IMR-90 (cell line): ENCODE data around the gene AGBL1. TPM values are rescaled to one million over a fixed set of nuclear protein-coding genes. Genes with fewer than 3 reads are reported as not detected.

Experiments
- ATAC-seq: fragments of 200-7000 bp; cut with Tn5 transposase; 2 replicates; pipeline ENCODE4 v1.9.1; 2020; ENCODE audit warnings: low read depth, mild to moderate bottlenecking, moderate library complexity
- BruUV-seq: library from RNA; stranded (reverse); fragments of 400-500 nt; replicated peaks from 2 replicates; lab custom pipeline; 2021; lab: Mats Ljungman, UMichigan
- CTCF ChIA-PET: fragments of 300-600 bp; formaldehyde crosslinking; extraction: SDS; loops from one replicate; lab custom pipeline; 2021; ENCODE audit warnings: antibody characterized with exemption; lab: Yijun Ruan, JAX
- POLR2A ChIA-PET: fragments of 300-600 bp; sonication (Branson Sonifier 250); formaldehyde crosslinking; loops from one replicate; lab custom pipeline; 2022; ENCODE audit warnings: antibody characterized with exemption; ENCODE audit not compliant: unreplicated experiment; lab: Charles Lee
- DNase-seq: peaks from one replicate; pipeline ENCODE4 v3.0.0; 2013
- H2AFZ ChIP-seq: replicated peaks from 2 replicates; pipeline ENCODE3; 2013; ENCODE audit warnings: low read length, mild to moderate bottlenecking; ENCODE audit not compliant: poor library complexity
- H2AK5ac ChIP-seq: 2 replicates; pipeline ENCODE4 v1.6.1; 2013; ENCODE audit warnings: low read depth, low read length, inconsistent platforms
- H2AK9ac ChIP-seq: replicated peaks from 2 replicates; pipeline ENCODE3; 2013; ENCODE audit warnings: mild to moderate bottlenecking, low read depth, low read length, moderate library complexity; ENCODE audit not compliant: poor library complexity
- H2BK120ac ChIP-seq: 2 replicates; pipeline ENCODE4 v1.6.1; 2013; ENCODE audit warnings: low read depth, low read length, inconsistent platforms
- H2BK15ac ChIP-seq: 3 replicates; pipeline ENCODE4 v1.6.1; 2013; ENCODE audit warnings: low read depth, low read length, inconsistent platforms
- H2BK20ac ChIP-seq: 2 replicates; pipeline ENCODE4 v1.6.1; 2013; ENCODE audit warnings: low read depth, mild to moderate bottlenecking, inconsistent platforms, low read length, moderate library complexity
- H2BK5ac ChIP-seq: 2 replicates; pipeline ENCODE4 v1.6.1; 2013; ENCODE audit warnings: mild to moderate bottlenecking, low read depth, low read length, inconsistent platforms; ENCODE audit not compliant: poor library complexity, severe bottlenecking
- H3K14ac ChIP-seq: replicated peaks from 2 replicates; pipeline ENCODE4 v1.6.1; 2013; ENCODE audit warnings: low read depth, low read length, inconsistent platforms
- H3K18ac ChIP-seq: 2 replicates; pipeline ENCODE4 v1.6.1; 2013; ENCODE audit warnings: low read depth, low read length, control low read depth
- H3K23ac ChIP-seq: 2 replicates; pipeline ENCODE4 v1.6.1; 2013; ENCODE audit warnings: low read depth, low read length, inconsistent platforms
- H3K27ac ChIP-seq: 2 replicates; pipeline ENCODE4 v1.5.1; 2013; ENCODE audit warnings: mild to moderate bottlenecking, control low read depth, low read length; ENCODE audit not compliant: insufficient read depth
- H3K27me3 ChIP-seq: 2 replicates; pipeline ENCODE4 v1.6.1; 2013; ENCODE audit warnings: low read length; ENCODE audit not compliant: control insufficient read depth, insufficient read depth
- H3K36me3 ChIP-seq: 2 replicates; pipeline ENCODE4 v1.6.1; 2013; ENCODE audit warnings: low read length, mixed read lengths; ENCODE audit not compliant: control insufficient read depth, insufficient read depth
- H3K4ac ChIP-seq: 2 replicates; pipeline ENCODE4 v1.6.1; 2013; ENCODE audit warnings: low read depth, low read length, inconsistent platforms
- H3K4me1 ChIP-seq: 2 replicates; pipeline ENCODE4 v1.6.1; 2013; ENCODE audit warnings: low read length, mixed read lengths; ENCODE audit not compliant: control insufficient read depth, insufficient read depth
- H3K4me2 ChIP-seq: 2 replicates; pipeline ENCODE4 v1.6.1; 2013; ENCODE audit warnings: low read depth, mild to moderate bottlenecking, control low read depth, low read length, moderate library complexity
- H3K4me3 ChIP-seq: 2 replicates; pipeline ENCODE4 v1.5.1; 2013; ENCODE audit warnings: low read depth, mild to moderate bottlenecking, control low read depth, low read length, moderate library complexity; ENCODE audit not compliant: insufficient read depth
- H3K56ac ChIP-seq: 2 replicates; pipeline ENCODE4 v1.6.1; 2013; ENCODE audit warnings: low read length, inconsistent platforms; ENCODE audit not compliant: insufficient read depth; ENCODE audit errors: extremely low read depth
- H3K79me1 ChIP-seq, 2 experiments: 2 replicates each; pipeline ENCODE4 v1.6.1; 2013; ENCODE audit warnings: low read length in 2 of 2, inconsistent platforms in 1 of 2, low read depth in 1 of 2
- H3K9ac ChIP-seq: 2 replicates; pipeline ENCODE4 v1.6.1; 2013; ENCODE audit warnings: low read depth, low read length, control low read depth
- H3K9me1 ChIP-seq: 2 replicates; pipeline ENCODE4 v1.6.1; 2013; ENCODE audit warnings: low read length, inconsistent platforms; ENCODE audit not compliant: insufficient read depth
- H3K9me3 ChIP-seq: 2 replicates; pipeline ENCODE4 v1.6.1; 2013; ENCODE audit warnings: low read length; ENCODE audit not compliant: control insufficient read depth, insufficient read depth
- H4K20me1 ChIP-seq: 2 replicates; pipeline ENCODE4 v1.6.1; 2013; ENCODE audit warnings: low read length, inconsistent platforms; ENCODE audit not compliant: insufficient read depth
- H4K5ac ChIP-seq: 2 replicates; pipeline ENCODE4 v1.6.1; 2013; ENCODE audit warnings: mild to moderate bottlenecking, low read depth, low read length, control low read depth
- H4K8ac ChIP-seq, 2 experiments: 2 replicates each; pipeline ENCODE4 v1.6.1; 2013; ENCODE audit warnings: low read depth in 2 of 2, low read length in 2 of 2, control low read depth in 1 of 2, inconsistent platforms in 1 of 2
- H4K91ac ChIP-seq: 2 replicates; pipeline ENCODE4 v1.6.1; 2013; ENCODE audit warnings: low read depth, low read length, inconsistent platforms; ENCODE audit not compliant: insufficient read depth
- CEBPB ChIP-seq: IDR thresholded peaks from 2 replicates; pipeline ENCODE4 v1.6.1; 2012; ENCODE audit warnings: low read depth, low read length, improper control_type of control experiment
- MXI1 ChIP-seq: IDR thresholded peaks from 2 replicates; pipeline ENCODE4 v1.6.1; 2012; ENCODE audit warnings: low read depth, mild to moderate bottlenecking, low read length, moderate library complexity, borderline replicate concordance
- RAD21 ChIP-seq: IDR thresholded peaks from 2 replicates; pipeline ENCODE4 v1.6.1; 2012; ENCODE audit warnings: low read length, improper control_type of control experiment
- RFX5 ChIP-seq: IDR thresholded peaks from 2 replicates; pipeline ENCODE4 v1.8.0; 2012; ENCODE audit warnings: low read depth, mild to moderate bottlenecking, low read length, moderate library complexity
- WGBS, 2 experiments: methylation state at CpG; one replicate each; pipeline versions ENCODE4 v1.1.5 to v1.1.7; 2013; ENCODE audit warnings: missing lambda C conversion rate in 2 of 2; ENCODE audit not compliant: insufficient read length in 1 of 2; ENCODE audit errors: extremely low coverage in 2 of 2; 5-methylcytosine and 5-hydroxymethylcytosine counted together
- dilution Hi-C: fragments of 300-500 bp; cut with HindIII; formaldehyde crosslinking; loops from one replicate; pipeline ENCODE4 v1.14.3; 2018; ENCODE audit warnings: low sequenced_read_pairs; ENCODE audit not compliant: unreplicated experiment
- in situ Hi-C: fragments of 300-500 bp; cut with MboI; formaldehyde crosslinking; loops from 3 replicates; pipeline ENCODE4 v1.14.3; 2019; ENCODE audit warnings: low sequenced_read_pairs, inconsistent platforms, mixed read lengths
- intact Hi-C: fragments of 100-400 bp; cut with micrococcal nuclease; formaldehyde crosslinking; loops from 2 replicates; pipeline ENCODE4 v1.10.0; 2022
- polyA plus RNA-seq, 3 experiments: library from polyadenylated mRNA; depleted of rRNA; stranded (reverse); fragments of >200 nt; gene quantifications; 2 replicates each; pipeline ENCODE4 v1.2.3, GENCODE V29; 2012; ENCODE audit warnings: low replicate concordance in 1 of 3
- total RNA-seq: library from RNA; depleted of rRNA; stranded (reverse); fragments of >200 nt; gene quantifications from 2 replicates; pipeline ENCODE4 v1.2.3, GENCODE V29; 2012
- TF ChIP-seq, protein P1 (sequence below): conservative IDR thresholded peaks from 2 replicates; pipeline ENCODE4 v1.5.1; 2012; ENCODE audit warnings: mild to moderate bottlenecking, low read depth, low read length, improper control_type of control experiment

AGBL1 gene
- total and polyA plus RNA-seq, 2 of the 4 experiments (the other 2 are of a cell fraction): not detected

DNA sequence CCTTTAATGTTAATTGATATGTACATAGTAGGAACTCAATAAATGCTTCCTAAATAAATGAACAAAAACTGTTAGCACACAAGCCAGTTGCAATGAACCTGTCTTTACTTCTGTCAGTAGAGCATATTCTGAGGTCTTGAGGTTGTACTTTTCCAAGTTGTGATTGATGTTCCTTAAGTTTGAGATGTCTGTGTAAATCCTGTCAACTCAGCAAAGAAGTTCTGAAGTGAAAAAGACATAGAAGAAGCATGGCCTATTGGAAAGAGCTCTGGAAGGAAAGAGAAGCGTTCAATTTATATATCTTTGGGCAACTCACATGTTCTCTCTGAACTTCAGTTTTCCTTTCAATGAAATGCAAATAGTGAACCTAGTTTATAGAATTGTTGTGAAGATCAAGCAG is 269.9 kb downstream of the AGBL1 start:
- Histone ChIP-seq H3K4me2 (no peak overlapping the region), H3K18ac (no peak overlapping the region), H3K9me1 (no peaks in the 10 kb centered on the region), H3K4me3 (no peak overlapping the region), H3K79me1 (no peaks in the 10 kb centered on the region), H2BK20ac (no peak overlapping the region), H2BK15ac (no peak overlapping the region), H3K9me3 (peaks cover 7% of the 10 kb centered on the region; the same call in 1 of the 2 replicates), H2BK120ac (no peak overlapping the region), H3K27me3 (no peaks in the 10 kb centered on the region), H3K4ac (no peak overlapping the region), H4K91ac (no peak overlapping the region), H3K56ac (no peak overlapping the region), H3K14ac (no peak overlapping the region), H3K9ac (no peak overlapping the region), H3K23ac (no peak overlapping the region), H3K36me3 (no peaks in the 10 kb centered on the region), H4K20me1 (no peaks in the 10 kb centered on the region), H3K4me1 (no peaks in the 10 kb centered on the region), H4K8ac (no peak overlapping the region), H2AK9ac (no peak overlapping the region), H2AFZ (no peak overlapping the region), H2AK5ac (no peak overlapping the region), H4K5ac (no peak overlapping the region), H3K27ac (no peak overlapping the region), H2BK5ac (no peak overlapping the region)
- no peak for ATAC-seq
- no peak for DNase-seq
- dilution Hi-C loops: no loop called here
- in situ Hi-C loops: no loop called here
- WGBS, 2 experiments: no CpG with 5 or more reads among the region's 1 CpG
- ChIA-PET CTCF (interaction anchor here (0.6 kb wide), 1 partner anchor 82 kb away, joined by 4 read pairs; no protein-coding TSS in a partner anchor), POLR2A (no interaction called here)
- BruUV-seq: no TSS peak
- TF ChIP-seq CEBPB (no peak), MXI1 (no peak), RFX5 (no peak), RAD21 (no peak)
- TF ChIP-seq, protein P1, sequence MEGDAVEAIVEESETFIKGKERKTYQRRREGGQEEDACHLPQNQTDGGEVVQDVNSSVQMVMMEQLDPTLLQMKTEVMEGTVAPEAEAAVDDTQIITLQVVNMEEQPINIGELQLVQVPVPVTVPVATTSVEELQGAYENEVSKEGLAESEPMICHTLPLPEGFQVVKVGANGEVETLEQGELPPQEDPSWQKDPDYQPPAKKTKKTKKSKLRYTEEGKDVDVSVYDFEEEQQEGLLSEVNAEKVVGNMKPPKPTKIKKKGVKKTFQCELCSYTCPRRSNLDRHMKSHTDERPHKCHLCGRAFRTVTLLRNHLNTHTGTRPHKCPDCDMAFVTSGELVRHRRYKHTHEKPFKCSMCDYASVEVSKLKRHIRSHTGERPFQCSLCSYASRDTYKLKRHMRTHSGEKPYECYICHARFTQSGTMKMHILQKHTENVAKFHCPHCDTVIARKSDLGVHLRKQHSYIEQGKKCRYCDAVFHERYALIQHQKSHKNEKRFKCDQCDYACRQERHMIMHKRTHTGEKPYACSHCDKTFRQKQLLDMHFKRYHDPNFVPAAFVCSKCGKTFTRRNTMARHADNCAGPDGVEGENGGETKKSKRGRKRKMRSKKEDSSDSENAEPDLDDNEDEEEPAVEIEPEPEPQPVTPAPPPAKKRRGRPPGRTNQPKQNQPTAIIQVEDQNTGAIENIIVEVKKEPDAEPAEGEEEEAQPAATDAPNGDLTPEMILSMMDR: no peak
- intact Hi-C loops: no loop called here
